ENCODE results near the gene GNG12. TPM values are rescaled to one million over a fixed set of nuclear protein-coding genes. Genes with fewer than 3 reads are reported as not detected.

GNG12 gene
- total and polyA plus RNA-seq, 9 of the 15 experiments (the other 6 are each of a cell fraction or from before 2014, with no cell fraction given), result 2.6 to 6.0 (median 4.1) TPM

GRCh38 chr1:67684526-67685066 is 148.7 kb downstream of the GNG12 start (continued):
- no peak for TF ChIP-seq MEIS2 (IDR thresholded peaks at IDR 0.05; ENCODE audit: partially characterized antibody)
- no peak for TF ChIP-seq BCL6 (CRISPR knock-in tag; IDR thresholded peaks at IDR 0.05)
- TF ChIP-seq ELK3 (CRISPR knock-in tag; IDR thresholded peaks at IDR 0.05), result no peak
- TF ChIP-seq BRD9 (IDR thresholded peaks at IDR 0.05; ENCODE audit: low read depth, partially characterized antibody), result no peak
- TF ChIP-seq POLR2G (IDR thresholded peaks at IDR 0.05; ENCODE audit: low read depth, low read length), result no peak
- TF ChIP-seq GTF2E2 (tag; IDR thresholded peaks at IDR 0.05), result peak; percentile 15; the same call in 1 of the 2 replicates
- no peak for TF ChIP-seq RNF2 (IDR thresholded peaks at IDR 0.05)
- peak; percentile 25 for TF ChIP-seq HDAC3 (IDR thresholded peaks at IDR 0.05; ENCODE audit: borderline replicate concordance, partially characterized antibody)
- peak; percentile 55 for TF ChIP-seq CHD1 (IDR thresholded peaks at IDR 0.05; ENCODE audit: low read length)
- TF ChIP-seq SRSF7 (optimal IDR thresholded peaks at IDR 0.05; ENCODE audit: low read depth, low read length), result no peak
- no peak for TF ChIP-seq MXI1 (IDR thresholded peaks at IDR 0.05; ENCODE audit: low read depth, low read length)
- no peak for TF ChIP-seq OTX1 (CRISPR knock-in tag; IDR thresholded peaks at IDR 0.05)
- no peak for TF ChIP-seq ZNF282 (CRISPR knock-in tag; IDR thresholded peaks at IDR 0.05)
- TF ChIP-seq TEAD4 (IDR thresholded peaks at IDR 0.05; ENCODE audit: low read length), result no peak
- TF ChIP-seq TEAD4 (CRISPR knock-in tag; IDR thresholded peaks at IDR 0.05; ENCODE audit: borderline replicate concordance), result no peak
- TF ChIP-seq, protein P1, sequence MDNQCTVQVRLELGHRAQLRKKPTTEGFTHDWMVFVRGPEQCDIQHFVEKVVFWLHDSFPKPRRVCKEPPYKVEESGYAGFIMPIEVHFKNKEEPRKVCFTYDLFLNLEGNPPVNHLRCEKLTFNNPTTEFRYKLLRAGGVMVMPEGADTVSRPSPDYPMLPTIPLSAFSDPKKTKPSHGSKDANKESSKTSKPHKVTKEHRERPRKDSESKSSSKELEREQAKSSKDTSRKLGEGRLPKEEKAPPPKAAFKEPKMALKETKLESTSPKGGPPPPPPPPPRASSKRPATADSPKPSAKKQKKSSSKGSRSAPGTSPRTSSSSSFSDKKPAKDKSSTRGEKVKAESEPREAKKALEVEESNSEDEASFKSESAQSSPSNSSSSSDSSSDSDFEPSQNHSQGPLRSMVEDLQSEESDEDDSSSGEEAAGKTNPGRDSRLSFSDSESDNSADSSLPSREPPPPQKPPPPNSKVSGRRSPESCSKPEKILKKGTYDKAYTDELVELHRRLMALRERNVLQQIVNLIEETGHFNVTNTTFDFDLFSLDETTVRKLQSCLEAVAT (IDR thresholded peaks at IDR 0.05), result 0 out of 4 replicates have a peak, but pooled peaks have one; percentile 6 to 68
- TF ChIP-seq U2AF2 (optimal IDR thresholded peaks at IDR 0.05; ENCODE audit: low read depth, low read length), result no peak
- no peak for TF ChIP-seq ZBED1 (IDR thresholded peaks at IDR 0.05)
- no peak for TF ChIP-seq NCOA1 (IDR thresholded peaks at IDR 0.05; ENCODE audit: low read depth)
- TF ChIP-seq, protein P2, sequence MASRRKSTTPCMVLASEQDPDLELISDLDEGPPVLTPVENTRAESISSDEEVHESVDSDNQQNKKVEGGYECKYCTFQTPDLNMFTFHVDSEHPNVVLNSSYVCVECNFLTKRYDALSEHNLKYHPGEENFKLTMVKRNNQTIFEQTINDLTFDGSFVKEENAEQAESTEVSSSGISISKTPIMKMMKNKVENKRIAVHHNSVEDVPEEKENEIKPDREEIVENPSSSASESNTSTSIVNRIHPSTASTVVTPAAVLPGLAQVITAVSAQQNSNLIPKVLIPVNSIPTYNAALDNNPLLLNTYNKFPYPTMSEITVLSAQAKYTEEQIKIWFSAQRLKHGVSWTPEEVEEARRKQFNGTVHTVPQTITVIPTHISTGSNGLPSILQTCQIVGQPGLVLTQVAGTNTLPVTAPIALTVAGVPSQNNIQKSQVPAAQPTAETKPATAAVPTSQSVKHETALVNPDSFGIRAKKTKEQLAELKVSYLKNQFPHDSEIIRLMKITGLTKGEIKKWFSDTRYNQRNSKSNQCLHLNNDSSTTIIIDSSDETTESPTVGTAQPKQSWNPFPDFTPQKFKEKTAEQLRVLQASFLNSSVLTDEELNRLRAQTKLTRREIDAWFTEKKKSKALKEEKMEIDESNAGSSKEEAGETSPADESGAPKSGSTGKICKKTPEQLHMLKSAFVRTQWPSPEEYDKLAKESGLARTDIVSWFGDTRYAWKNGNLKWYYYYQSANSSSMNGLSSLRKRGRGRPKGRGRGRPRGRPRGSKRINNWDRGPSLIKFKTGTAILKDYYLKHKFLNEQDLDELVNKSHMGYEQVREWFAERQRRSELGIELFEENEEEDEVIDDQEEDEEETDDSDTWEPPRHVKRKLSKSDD (conservative IDR thresholded peaks at IDR 0.05; ENCODE audit: low read length), result no peak
- no peak for TF ChIP-seq PTTG1 (tag; IDR thresholded peaks at IDR 0.05; ENCODE audit: low read depth)
- TF ChIP-seq COPS2 (conservative IDR thresholded peaks at IDR 0.05), result no peak
- no peak for TF ChIP-seq LCOR (CRISPR knock-in tag; IDR thresholded peaks at IDR 0.05)

Measured in K562 (cell line).